Measurements from ENCODE around the gene TBX3. TPM values are rescaled to one million over a fixed set of nuclear protein-coding genes. Genes with fewer than 3 reads are reported as not detected.

The TBX3 gene
- total RNA-seq, 1 donor from 2014 or later, result not detected

DNA sequence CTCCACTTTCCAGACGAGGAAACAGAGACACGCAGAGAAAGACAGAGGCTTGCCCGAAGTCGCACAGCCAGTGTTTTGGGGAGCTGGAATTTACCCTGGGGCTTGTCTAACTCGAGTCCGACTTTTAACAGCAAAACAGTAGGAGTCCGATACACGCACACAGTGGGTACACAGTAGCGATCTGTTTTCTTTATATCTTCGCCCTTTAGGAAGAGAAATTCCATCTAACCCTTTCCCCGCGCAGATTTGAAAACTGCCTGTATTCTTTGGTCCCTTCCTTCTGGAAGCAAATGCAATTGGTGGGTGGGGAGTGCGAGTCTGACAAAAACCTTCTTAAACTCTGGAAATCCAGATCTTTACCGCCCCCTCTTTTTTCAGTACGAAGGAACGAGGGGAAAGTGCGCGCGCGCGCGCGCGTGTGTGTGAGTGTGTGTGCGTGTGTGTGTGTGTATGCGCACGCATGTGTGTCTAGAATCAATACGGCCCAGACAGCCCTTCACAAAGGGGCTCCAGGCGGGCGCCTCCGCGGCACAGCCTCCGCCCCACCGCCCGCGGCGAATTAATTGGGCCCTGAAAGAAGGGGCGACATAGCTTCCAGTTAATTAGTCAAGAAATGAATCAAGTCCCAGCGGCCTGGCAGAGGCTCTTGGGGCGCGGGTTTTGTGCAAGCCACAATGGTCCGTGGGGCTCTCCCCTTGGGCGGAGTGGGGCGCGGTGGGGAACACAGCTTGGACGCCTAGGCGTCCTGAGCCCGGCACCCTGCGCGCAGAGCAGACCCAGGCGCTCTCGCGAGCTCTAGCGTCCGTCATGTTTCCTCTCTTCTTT lies 14.0 kb upstream of the TBX3 start:
- TF ChIP-seq EZH2 (IDR thresholded peaks at IDR 0.05) (peak; percentile 69), EZH2phosphoT487 (IDR thresholded peaks at IDR 0.05) (peak; percentile 61)
- TF ChIP-seq, protein P1, sequence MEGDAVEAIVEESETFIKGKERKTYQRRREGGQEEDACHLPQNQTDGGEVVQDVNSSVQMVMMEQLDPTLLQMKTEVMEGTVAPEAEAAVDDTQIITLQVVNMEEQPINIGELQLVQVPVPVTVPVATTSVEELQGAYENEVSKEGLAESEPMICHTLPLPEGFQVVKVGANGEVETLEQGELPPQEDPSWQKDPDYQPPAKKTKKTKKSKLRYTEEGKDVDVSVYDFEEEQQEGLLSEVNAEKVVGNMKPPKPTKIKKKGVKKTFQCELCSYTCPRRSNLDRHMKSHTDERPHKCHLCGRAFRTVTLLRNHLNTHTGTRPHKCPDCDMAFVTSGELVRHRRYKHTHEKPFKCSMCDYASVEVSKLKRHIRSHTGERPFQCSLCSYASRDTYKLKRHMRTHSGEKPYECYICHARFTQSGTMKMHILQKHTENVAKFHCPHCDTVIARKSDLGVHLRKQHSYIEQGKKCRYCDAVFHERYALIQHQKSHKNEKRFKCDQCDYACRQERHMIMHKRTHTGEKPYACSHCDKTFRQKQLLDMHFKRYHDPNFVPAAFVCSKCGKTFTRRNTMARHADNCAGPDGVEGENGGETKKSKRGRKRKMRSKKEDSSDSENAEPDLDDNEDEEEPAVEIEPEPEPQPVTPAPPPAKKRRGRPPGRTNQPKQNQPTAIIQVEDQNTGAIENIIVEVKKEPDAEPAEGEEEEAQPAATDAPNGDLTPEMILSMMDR (IDR thresholded peaks at IDR 0.05), result no peak
- Histone ChIP-seq H3K4me3 (peak overlapping the region; percentile 15), H3K36me3 (no peaks in the 10 kb centered on the region), H3F3A (ENCODE audit: low read depth) (peaks cover 23% of the 10 kb centered on the region), H2AFZ (replicated peaks) (no peak overlapping the region), H3K4me1 (peaks cover 21% of the 10 kb centered on the region), H4K20me1 (ENCODE audit: low read depth) (peaks cover 93% of the 10 kb centered on the region), H3K4me2 (peak overlapping the region; percentile 69), H3K9me3 (ENCODE audit: low read depth) (no peaks in the 10 kb centered on the region), H3K27me3 (peaks cover 100% of the 10 kb centered on the region), H3K79me2 (ENCODE audit: low read depth) (no peaks in the 10 kb centered on the region), H3K9ac (no peak overlapping the region), H3K27ac (no peak overlapping the region)
- H3K27me3 Mint-ChIP-seq (ENCODE audit: insufficient read depth, low read depth), result peaks cover 96% of the 10 kb centered on the region
- H3K9me3 Mint-ChIP-seq, result peaks cover 4% of the 10 kb centered on the region
- DNase-seq (ENCODE audit: low spot score), result peak; percentile 89
- H3K4me1 Mint-ChIP-seq, result peaks cover 10% of the 10 kb centered on the region
- peak overlapping the region; percentile 33 for H3K4me3 Mint-ChIP-seq
- no peak overlapping the region for H3K27ac Mint-ChIP-seq
- no peaks in the 10 kb centered on the region for H3K36me3 Mint-ChIP-seq

DNA sequence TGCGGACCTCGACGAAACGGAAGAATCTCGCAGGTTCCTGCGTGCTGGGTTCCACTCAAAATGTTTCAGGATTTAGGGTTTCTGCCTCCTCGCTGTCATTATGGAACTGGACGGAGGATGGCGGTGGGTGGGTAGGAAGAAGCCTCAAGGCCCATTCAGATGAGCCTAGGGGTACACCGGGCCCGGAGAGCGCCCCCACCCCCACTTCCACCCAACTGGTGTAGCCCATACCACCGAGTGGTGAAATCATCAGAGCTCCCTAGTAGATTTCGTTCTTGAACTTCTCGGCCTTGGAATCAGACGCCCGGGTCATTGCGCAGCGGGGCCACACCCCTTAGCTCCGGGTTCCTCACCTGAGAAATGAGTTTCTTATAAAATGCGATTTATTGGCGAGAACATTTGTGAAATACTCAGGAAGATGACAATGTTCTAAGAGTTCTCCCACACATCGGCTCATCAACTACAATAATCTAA lies 13.3 kb upstream of the TBX3 start:
- peaks cover 20% of the 10 kb centered on the region for H3F3A ChIP-seq (ENCODE audit: low read depth)
- no peak for DNase-seq (ENCODE audit: low spot score)
- peaks cover 16% of the 10 kb centered on the region for H3K4me1 ChIP-seq
- Mint-ChIP-seq H3K4me3 (no peak overlapping the region), H3K9me3 (peaks cover 4% of the 10 kb centered on the region), H3K4me1 (peaks cover 9% of the 10 kb centered on the region), H3K27ac (no peak overlapping the region), H3K27me3 (ENCODE audit: insufficient read depth, low read depth) (peaks cover 96% of the 10 kb centered on the region), H3K36me3 (no peaks in the 10 kb centered on the region)
- H3K27me3 ChIP-seq, result peaks cover 100% of the 10 kb centered on the region
- no peak overlapping the region for H2AFZ ChIP-seq (replicated peaks)
- H3K9me3 ChIP-seq (ENCODE audit: low read depth), result no peaks in the 10 kb centered on the region
- H3K9ac ChIP-seq, result no peak overlapping the region
- peaks cover 94% of the 10 kb centered on the region for H4K20me1 ChIP-seq (ENCODE audit: low read depth)
- H3K4me2 ChIP-seq, result no peak overlapping the region
- H3K27ac ChIP-seq, result no peak overlapping the region
- H3K79me2 ChIP-seq (ENCODE audit: low read depth), result no peaks in the 10 kb centered on the region
- no peaks in the 10 kb centered on the region for H3K36me3 ChIP-seq
- H3K4me3 ChIP-seq, result no peak overlapping the region
- no peak for TF ChIP-seq EZH2phosphoT487 (IDR thresholded peaks at IDR 0.05)
- TF ChIP-seq EZH2 (IDR thresholded peaks at IDR 0.05), result no peak
- TF ChIP-seq, protein P1 (IDR thresholded peaks at IDR 0.05), result no peak

DNA sequence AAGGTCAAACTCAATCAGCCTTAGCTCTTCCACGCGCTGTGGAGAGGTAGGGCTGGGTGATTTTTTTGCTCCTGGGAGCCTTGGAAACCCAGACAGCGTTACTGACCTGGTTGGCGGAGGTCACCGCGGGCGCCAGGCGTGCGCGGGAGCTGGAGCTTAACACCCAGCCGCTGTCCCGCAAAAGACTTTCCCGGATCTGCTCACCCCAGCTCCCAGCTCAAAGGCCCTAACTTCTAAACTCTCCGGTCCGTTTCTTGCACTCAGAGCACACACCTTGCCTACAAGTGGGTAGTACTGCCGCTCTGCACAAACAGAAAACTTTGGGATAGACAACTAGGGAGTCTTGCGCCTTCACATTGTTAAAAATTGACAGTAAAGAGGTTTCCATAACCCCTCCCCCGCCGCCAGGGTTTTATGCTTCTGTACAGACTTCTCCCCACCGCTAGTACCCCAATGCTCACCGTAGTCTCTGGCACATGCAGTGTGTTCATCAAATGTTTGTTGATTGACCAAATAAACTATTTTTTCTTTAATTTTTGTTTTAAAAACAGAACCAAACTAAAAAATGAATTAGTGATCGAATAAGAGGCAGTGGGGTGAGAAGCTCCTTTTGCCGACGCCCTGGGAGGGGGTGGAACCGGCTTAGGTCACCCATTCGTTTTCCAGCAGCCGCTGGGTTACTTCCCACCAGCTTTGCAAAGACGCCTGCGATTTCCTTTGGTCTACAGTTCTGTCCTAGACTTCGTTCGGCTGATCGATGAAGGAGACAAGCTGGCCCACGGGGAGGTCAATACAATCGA lies 12.7 kb upstream of the TBX3 start:
- Mint-ChIP-seq H3K36me3 (no peaks in the 10 kb centered on the region), H3K4me1 (peaks cover 9% of the 10 kb centered on the region), H3K27me3 (ENCODE audit: insufficient read depth, low read depth) (peaks cover 95% of the 10 kb centered on the region), H3K27ac (no peak overlapping the region), H3K9me3 (peaks cover 4% of the 10 kb centered on the region), H3K4me3 (no peak overlapping the region)
- H3K4me1 ChIP-seq, result peaks cover 16% of the 10 kb centered on the region
- no peak overlapping the region for H3K4me3 ChIP-seq
- TF ChIP-seq EZH2phosphoT487 (IDR thresholded peaks at IDR 0.05) (peak; percentile 77), EZH2 (IDR thresholded peaks at IDR 0.05) (peak; percentile 52)
- TF ChIP-seq, protein P1 (IDR thresholded peaks at IDR 0.05), result no peak
- H3K4me2 ChIP-seq, result no peak overlapping the region
- H3K9me3 ChIP-seq (ENCODE audit: low read depth), result no peaks in the 10 kb centered on the region
- DNase-seq (ENCODE audit: low spot score), result peak; percentile 48
- H3K27ac ChIP-seq, result no peak overlapping the region
- H2AFZ ChIP-seq (replicated peaks), result no peak overlapping the region
- H3F3A ChIP-seq (ENCODE audit: low read depth), result peaks cover 20% of the 10 kb centered on the region
- H3K27me3 ChIP-seq, result peaks cover 100% of the 10 kb centered on the region
- no peaks in the 10 kb centered on the region for H3K79me2 ChIP-seq (ENCODE audit: low read depth)
- H3K36me3 ChIP-seq, result no peaks in the 10 kb centered on the region
- no peak overlapping the region for H3K9ac ChIP-seq
- peaks cover 95% of the 10 kb centered on the region for H4K20me1 ChIP-seq (ENCODE audit: low read depth)
